AG04450 (cell line): ENCODE data around the gene METTL26. TPM values are rescaled to one million over a fixed set of nuclear protein-coding genes. Genes with fewer than 3 reads are reported as not detected.

Experiments
- CTCF ChIA-PET: fragments of 300-600, 350-600 bp; formaldehyde crosslinking; extraction: SDS; loops from one replicate; lab custom pipeline; 2022; ENCODE audit warnings: antibody characterized with exemption, inconsistent platforms; lab: Charles Lee
- POLR2A ChIA-PET: fragments of 350-600 bp; formaldehyde crosslinking; extraction: SDS; loops from one replicate; lab custom pipeline; 2021; ENCODE audit warnings: antibody characterized with exemption, inconsistent platforms; lab: Yijun Ruan, JAX
- DNase-seq: peaks from one replicate; pipeline ENCODE4 v3.0.0-alpha.2; 2011; ENCODE audit warnings: low read depth, low spot score
- H3K27ac ChIP-seq: one replicate; pipeline ENCODE4 v1.5.1; 2012; ENCODE audit warnings: low read depth, low read length, control low read depth
- H3K27me3 ChIP-seq: one replicate; pipeline ENCODE4 v1.6.0; 2012; ENCODE audit warnings: low read length; ENCODE audit not compliant: control insufficient read depth, insufficient read depth
- H3K4me3 ChIP-seq: 2 replicates; pipeline ENCODE4 v1.5.1; 2011; ENCODE audit warnings: mild to moderate bottlenecking, low read depth, low read length, control low read depth
- H3K9me3 ChIP-seq: 2 replicates; pipeline ENCODE4 v1.5.1; 2012; ENCODE audit warnings: low read length; ENCODE audit not compliant: control insufficient read depth, insufficient read depth
- polyA minus RNA-seq: library from RNA; depleted of rRNA, polyadenylated mRNA; stranded (reverse); fragments of >200 nt; gene quantifications from 2 replicates; pipeline ENCODE4 v1.2.3, GENCODE V29; 2011; rRNA and poly(A)+ RNA removed
- polyA plus RNA-seq: library from polyadenylated mRNA; depleted of rRNA; stranded (reverse); fragments of >200 nt; gene quantifications from 2 replicates; pipeline ENCODE4 v1.2.3, GENCODE V29; 2011; rRNA removed
- TF ChIP-seq, protein P1 (sequence below): IDR thresholded peaks from 2 replicates; pipeline ENCODE4 v1.5.1; 2011; ENCODE audit warnings: low read depth, low read length, control low read depth, inconsistent platforms

METTL26 gene
- 58.3 and 69.5 TPM in 2 replicates for polyA plus RNA-seq
- 35.2 and 39.7 TPM in 2 replicates for polyA minus RNA-seq

DNA sequence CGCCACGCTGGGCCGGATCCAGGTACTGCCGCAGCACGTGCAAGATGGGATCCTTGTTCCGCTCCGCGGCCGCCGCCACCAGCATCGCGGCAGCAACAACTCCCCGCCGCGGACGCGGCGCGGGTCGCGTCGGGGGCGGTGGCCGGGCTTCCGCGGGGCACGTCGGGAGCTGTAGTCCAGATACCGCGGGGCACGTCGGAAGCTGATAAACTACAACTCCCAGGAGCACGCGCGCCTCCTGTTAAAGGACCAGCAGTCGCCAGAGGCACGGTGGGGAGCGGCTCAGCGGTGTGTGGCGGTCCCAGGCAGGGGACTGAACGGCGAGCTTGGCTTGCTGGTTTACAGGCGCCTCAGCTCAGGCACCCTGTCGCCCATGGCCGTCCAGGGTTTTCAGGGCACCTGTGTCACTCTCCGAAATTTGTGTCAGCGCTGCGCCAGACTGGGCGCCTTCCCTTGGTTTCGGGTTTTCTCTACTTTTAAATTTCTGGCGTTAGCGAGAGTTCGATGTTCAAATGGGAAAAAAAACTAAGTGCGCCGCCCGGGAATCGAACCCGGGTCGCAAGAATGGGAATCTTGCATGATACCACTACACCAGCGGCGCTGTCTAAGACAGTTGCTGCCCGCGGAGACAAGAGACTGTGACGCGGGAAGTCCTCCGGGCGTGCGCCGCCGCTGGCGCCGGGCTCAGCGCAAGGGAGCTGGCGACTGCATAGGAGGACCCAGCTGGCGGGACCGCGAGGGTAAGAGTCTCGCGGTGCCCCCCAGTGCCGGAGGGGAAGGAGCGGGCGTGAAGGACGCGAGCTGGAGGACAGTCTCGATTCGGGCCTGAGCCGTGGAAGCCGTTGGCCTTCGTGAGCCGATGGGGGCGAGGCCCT, at the start of gene METTL26:
Gene METTL26, minus strand, starts transcription at position 100 of the 875 bp plus-strand sequence. Its CDS starts 15 bp downstream, at position 85.
- ChIA-PET POLR2A (interaction anchor here (0.7 to 1.0 kb wide), 5 partner anchors 9 to 152 kb away, joined by 3 to 10 read pairs (median 5); partner anchors contain the start of genes CAPN15, CHTF18, RPUSD1 and WDR90), CTCF (no interaction called here)
- peak within 1 kb of the TSS; percentile 84 for H3K4me3 ChIP-seq

DNA sequence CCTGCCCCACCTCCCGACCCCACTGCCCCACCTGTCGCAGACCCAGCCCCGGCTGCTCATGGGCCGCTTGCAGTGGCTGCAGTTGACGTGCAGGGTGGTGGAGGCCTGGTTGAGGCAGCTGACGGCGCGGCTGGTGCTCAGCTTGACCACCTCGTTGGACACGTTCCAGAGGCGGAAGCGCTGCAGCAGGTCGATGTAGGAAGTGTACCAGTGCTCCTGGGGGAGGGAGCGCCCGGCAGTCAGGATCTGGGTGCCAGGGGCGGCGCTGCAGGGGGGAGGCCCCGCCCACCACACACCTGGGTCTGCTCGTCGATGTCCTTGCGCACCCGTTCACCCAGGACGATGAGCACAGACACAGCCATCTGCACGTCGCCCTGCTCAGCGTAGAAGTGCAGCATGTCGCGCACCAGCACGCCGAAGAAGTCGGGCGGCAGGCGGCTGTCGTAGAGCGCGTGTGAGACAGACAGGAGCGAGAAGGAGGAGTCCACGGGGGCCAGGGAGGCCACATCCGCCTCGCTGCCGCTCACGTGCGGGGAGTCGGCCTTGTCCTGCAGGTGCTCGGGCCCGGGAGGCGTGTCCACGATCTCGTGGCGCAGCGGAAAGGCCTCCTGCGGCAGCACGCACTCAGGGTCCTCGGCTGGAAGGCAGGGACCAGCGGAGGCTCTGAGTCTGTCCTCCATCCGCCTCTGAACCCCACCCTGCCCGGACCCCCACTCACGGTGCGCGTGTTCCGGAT, 49.0 kb upstream of the METTL26 start:
- ChIA-PET CTCF (interaction anchor here (0.6 to 1.4 kb wide), 2 partner anchors 27 to 303 kb away, joined by 3 to 4 read pairs; no protein-coding TSS in a partner anchor), POLR2A (interaction anchor here (0.6 to 1.2 kb wide), 3 partner anchors 16 to 113 kb away, joined by 3 read pairs; no protein-coding TSS in a partner anchor)
- TF ChIP-seq, protein P1, sequence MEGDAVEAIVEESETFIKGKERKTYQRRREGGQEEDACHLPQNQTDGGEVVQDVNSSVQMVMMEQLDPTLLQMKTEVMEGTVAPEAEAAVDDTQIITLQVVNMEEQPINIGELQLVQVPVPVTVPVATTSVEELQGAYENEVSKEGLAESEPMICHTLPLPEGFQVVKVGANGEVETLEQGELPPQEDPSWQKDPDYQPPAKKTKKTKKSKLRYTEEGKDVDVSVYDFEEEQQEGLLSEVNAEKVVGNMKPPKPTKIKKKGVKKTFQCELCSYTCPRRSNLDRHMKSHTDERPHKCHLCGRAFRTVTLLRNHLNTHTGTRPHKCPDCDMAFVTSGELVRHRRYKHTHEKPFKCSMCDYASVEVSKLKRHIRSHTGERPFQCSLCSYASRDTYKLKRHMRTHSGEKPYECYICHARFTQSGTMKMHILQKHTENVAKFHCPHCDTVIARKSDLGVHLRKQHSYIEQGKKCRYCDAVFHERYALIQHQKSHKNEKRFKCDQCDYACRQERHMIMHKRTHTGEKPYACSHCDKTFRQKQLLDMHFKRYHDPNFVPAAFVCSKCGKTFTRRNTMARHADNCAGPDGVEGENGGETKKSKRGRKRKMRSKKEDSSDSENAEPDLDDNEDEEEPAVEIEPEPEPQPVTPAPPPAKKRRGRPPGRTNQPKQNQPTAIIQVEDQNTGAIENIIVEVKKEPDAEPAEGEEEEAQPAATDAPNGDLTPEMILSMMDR = no peak

More for the DNA sequence above, at the start of gene METTL26:
- TF ChIP-seq, protein P1 = no peak
- Histone ChIP-seq H3K27ac (peak within 1 kb of the TSS; percentile 89), H3K27me3 (no peaks in the 10 kb centered on the region), H3K9me3 (no peaks in the 10 kb centered on the region; the same call in 1 of the 2 replicates)
- DNase-seq = peak; percentile 78

DNA sequence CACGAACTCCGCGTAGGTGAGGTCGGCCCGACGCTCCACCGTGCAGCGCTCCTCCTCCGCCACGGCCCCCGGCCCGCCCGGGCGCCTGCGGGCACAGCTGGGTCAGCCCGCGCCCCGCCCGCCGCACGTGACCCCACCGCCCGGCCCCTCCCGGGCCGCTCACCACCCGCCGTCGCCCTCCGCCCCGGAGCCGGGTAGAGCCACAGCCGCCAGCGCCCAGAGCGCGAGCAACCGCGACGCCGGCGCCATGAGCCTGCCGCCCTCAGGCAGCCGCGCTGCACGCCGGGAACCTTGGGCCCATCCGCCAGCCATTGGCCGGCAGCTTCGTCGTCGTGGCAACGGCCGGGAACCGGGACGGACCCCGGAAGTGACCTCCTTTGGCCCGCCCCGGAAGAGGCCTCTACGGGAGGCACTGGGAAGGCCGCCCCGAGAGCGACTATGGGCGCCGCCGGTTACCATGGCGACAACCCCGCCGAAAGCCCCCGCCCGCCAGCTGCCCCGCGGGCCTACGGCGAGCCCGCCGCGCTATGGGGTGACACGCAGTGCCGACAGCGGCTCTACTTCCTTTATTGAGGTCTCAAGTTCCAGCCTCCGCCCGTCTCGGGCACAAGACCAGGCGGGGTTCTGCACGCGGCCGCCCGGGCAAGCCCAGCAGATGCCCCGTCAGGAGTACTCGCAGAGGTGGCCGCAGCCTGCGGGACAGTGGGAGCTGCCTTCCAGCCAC, 48.1 kb upstream of the METTL26 start, which contains the start of gene JMJD8:
Gene JMJD8, minus strand, starts transcription at position 264 of the 724 bp plus-strand sequence. Its CDS starts 15 bp downstream, at position 249.
- Histone ChIP-seq H3K4me3 (peak within 1 kb of the TSS; percentile 70), H3K27me3 (no peaks in the 10 kb centered on the region), H3K27ac (peak within 1 kb of the TSS; percentile 52), H3K9me3 (peaks cover 16% of the 10 kb centered on the region; the same call in 1 of the 2 replicates)
- ChIA-PET POLR2A (interaction anchor here (0.6 to 1.2 kb wide), 3 partner anchors 15 to 112 kb away, joined by 3 read pairs; no protein-coding TSS in a partner anchor), CTCF (interaction anchor here (0.6 kb wide), 1 partner anchor 833 kb away, joined by 6 read pairs; no protein-coding TSS in a partner anchor)
- peak; percentile 75 for DNase-seq
- TF ChIP-seq, protein P1 = no peak

More for the DNA sequence above, 49.0 kb upstream of the METTL26 start:
- no peak for DNase-seq
- peaks cover 16% of the 10 kb centered on the region; the same call in 1 of the 2 replicates for H3K9me3 ChIP-seq
- no peak overlapping the region for H3K27ac ChIP-seq
- H3K27me3 ChIP-seq = no peaks in the 10 kb centered on the region
- H3K4me3 ChIP-seq = no peak overlapping the region

DNA sequence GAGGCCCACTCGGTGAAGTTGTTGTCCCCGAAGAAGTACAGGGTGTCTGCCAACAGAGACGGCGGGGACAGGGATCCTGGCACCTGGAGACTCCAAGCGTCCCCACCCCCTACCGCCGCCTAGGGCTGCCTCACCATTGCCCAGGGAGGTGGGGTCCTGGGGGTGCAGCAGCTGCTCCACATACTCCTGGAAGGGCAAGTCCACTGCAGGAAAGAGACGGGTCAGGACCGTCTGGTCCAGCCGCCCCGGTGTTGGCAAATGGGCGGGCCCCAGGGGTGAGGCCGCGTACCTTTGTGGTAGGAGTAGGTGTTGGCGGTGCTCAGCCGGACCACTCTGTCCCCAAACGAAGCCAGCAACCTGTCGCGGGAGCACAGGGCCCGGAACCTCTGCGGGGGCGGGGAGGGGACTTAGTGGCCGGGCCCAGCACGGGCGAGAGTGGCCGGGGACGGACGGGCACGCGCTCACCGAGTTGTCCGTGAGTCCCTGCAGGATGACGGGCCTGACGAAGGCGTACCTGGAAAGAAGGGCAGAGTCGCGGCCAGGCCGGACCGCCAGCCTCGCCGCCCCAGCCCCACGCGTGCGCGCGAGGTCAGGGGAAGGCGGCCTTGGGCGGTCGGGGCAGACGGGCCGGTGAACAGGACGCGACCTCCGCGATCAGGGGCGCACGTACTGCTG, 47.4 kb upstream of the METTL26 start:
- no peak overlapping the region for H3K27ac ChIP-seq
- POLR2A ChIA-PET = interaction anchor here (1.2 kb wide), 1 partner anchor 45 kb away, joined by 3 read pairs; no protein-coding TSS in a partner anchor
- TF ChIP-seq, protein P1 = no peak
- H3K27me3 ChIP-seq = no peaks in the 10 kb centered on the region
- peaks cover 16% of the 10 kb centered on the region; the same call in 1 of the 2 replicates for H3K9me3 ChIP-seq
- no peak for DNase-seq
- peak overlapping the region; percentile 70 for H3K4me3 ChIP-seq
- CTCF ChIA-PET = interaction anchor here (0.6 kb wide), 1 partner anchor 833 kb away, joined by 6 read pairs; no protein-coding TSS in a partner anchor
